ENCODE data around the gene RARB. TPM values are rescaled to one million over a fixed set of nuclear protein-coding genes. Genes with fewer than 3 reads are reported as not detected.

The RARB gene
- not detected for total RNA-seq

DNA sequence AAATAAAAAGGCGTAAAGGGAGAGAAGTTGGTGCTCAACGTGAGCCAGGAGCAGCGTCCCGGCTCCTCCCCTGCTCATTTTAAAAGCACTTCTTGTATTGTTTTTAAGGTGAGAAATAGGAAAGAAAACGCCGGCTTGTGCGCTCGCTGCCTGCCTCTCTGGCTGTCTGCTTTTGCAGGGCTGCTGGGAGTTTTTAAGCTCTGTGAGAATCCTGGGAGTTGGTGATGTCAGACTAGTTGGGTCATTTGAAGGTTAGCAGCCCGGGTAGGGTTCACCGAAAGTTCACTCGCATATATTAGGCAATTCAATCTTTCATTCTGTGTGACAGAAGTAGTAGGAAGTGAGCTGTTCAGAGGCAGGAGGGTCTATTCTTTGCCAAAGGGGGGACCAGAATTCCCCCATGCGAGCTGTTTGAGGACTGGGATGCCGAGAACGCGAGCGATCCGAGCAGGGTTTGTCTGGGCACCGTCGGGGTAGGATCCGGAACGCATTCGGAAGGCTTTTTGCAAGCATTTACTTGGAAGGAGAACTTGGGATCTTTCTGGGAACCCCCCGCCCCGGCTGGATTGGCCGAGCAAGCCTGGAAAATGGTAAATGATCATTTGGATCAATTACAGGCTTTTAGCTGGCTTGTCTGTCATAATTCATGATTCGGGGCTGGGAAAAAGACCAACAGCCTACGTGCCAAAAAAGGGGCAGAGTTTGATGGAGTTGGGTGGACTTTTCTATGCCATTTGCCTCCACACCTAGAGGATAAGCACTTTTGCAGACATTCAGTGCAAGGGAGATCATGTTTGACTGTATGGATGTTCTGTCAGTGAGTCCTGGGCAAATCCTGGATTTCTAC, at the start of gene RARB:
TSS of gene RARB (plus strand) at position 322 of the 847 bp plus-strand sequence. CDS start at position 791, 469 bp downstream.
- DNase-seq, result no peak

DNA sequence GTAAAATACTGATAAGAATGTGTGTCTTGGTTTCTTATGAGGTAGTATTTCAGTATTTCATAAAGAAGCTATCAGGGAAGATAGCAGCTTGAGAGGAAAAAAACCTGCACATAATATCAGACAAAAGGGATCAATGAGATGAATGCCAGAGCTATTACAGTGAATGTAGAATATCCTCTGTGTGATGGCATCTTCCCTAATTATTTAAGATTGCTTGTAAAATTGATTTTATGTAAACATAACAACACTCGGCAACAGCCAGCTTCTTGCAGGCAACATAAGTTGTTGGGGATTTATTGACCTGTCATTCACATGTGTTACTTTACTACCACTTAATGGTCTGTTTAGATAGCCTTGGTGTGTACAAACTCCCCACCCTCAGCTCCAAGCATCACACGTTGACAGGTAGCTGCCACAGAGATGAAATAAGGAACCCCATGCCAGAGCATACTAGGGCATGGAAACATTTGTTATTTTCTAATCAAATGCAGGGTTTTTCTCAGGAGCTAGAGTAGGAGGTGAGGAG, 49.2 kb upstream of the RARB start:
- no peaks in the 10 kb centered on the region for H3K27me3 Mint-ChIP-seq
- H3K9me3 Mint-ChIP-seq (ENCODE audit: low read depth), result no peaks in the 10 kb centered on the region
- CTCF ChIA-PET, result interaction anchor here (1.2 kb wide), 1 partner anchor 102 kb away, joined by 3 read pairs; no protein-coding TSS in a partner anchor
- ATAC-seq (no peak), DNase-seq (no peak)
- H3K27ac Mint-ChIP-seq, result no peak overlapping the region
- H3K4me1 Mint-ChIP-seq, result no peaks in the 10 kb centered on the region
- H3K4me3 Mint-ChIP-seq, result no peak overlapping the region
- H3K36me3 Mint-ChIP-seq, result no peaks in the 10 kb centered on the region

More for the DNA sequence above, at the start of gene RARB:
- no peak within 1 kb of the TSS for H3K4me3 Mint-ChIP-seq
- peaks cover 58% of the 10 kb centered on the region for H3K27me3 Mint-ChIP-seq
- CTCF ChIA-PET, result no interaction called here
- H3K27ac Mint-ChIP-seq, result no peak within 1 kb of the TSS
- no peaks in the 10 kb centered on the region for H3K36me3 Mint-ChIP-seq
- ATAC-seq, result no peak
- H3K4me1 Mint-ChIP-seq, result peaks cover 3% of the 10 kb centered on the region
- H3K9me3 Mint-ChIP-seq (ENCODE audit: low read depth), result no peaks in the 10 kb centered on the region

- Mint-ChIP-seq H3K27ac (no peak overlapping the region), H3K36me3 (no peaks in the 10 kb centered on the region), H3K4me1 (no peaks in the 10 kb centered on the region), H3K9me3 (ENCODE audit: low read depth) (no peaks in the 10 kb centered on the region), H3K4me3 (no peak overlapping the region), H3K27me3 (no peaks in the 10 kb centered on the region)
- no peak for DNase-seq
- CTCF ChIA-PET, result no interaction called here
- no peak for ATAC-seq
These were observed 47.8 kb upstream of the RARB start for GRCh38 chr3:25380222-25380739.

DNA sequence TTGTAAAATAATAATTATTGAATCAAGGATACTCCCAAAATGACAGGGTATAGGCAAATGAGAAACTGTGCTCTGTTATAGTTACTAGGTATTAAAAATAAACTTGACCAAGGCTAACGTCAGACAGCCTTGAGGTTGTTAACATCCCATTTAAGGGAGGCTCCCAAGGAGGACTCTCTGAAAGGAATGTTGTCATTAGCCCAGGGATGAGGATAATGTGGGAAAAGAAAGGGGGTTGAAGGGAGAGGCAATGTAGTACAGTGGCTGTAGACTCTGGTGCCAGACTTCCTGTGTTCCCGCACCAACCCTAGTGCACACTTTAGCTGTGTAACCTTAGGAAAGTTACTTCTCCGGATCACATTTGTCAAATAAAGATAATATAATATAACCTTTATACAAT, 47.0 kb upstream of the RARB start:
- Mint-ChIP-seq H3K27ac (no peak overlapping the region), H3K4me3 (no peak overlapping the region), H3K4me1 (no peaks in the 10 kb centered on the region), H3K9me3 (ENCODE audit: low read depth) (no peaks in the 10 kb centered on the region), H3K36me3 (no peaks in the 10 kb centered on the region), H3K27me3 (no peaks in the 10 kb centered on the region)
- DNase-seq (no peak), ATAC-seq (no peak)
- CTCF ChIA-PET, result no interaction called here

DNA sequence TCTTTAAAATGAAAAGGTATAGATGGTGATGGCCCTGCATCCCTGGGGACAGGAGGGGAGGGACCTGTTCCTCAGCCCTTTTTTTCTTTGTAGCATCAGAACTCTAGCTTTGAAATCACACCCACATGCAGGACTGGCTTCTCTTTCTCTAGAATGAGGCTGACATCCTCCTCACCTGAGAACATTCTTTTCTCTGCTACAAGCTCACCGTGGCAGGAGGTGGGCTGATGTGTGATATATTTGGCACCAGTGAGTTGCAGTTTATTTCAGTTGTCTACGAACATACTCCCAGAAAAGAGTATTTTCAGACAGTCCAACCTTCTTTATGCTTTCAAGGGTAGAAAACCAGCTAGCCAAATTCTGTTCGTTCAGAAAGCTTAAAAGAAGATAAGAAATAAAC, 43.6 kb upstream of the RARB start:
- no peak overlapping the region for H3K27ac Mint-ChIP-seq
- ATAC-seq, result no peak
- H3K4me1 Mint-ChIP-seq, result no peaks in the 10 kb centered on the region
- H3K4me3 Mint-ChIP-seq, result no peak overlapping the region
- no peaks in the 10 kb centered on the region for H3K9me3 Mint-ChIP-seq (ENCODE audit: low read depth)
- no peak for DNase-seq
- no peaks in the 10 kb centered on the region for H3K27me3 Mint-ChIP-seq
- CTCF ChIA-PET, result no interaction called here
- no peaks in the 10 kb centered on the region for H3K36me3 Mint-ChIP-seq

DNA sequence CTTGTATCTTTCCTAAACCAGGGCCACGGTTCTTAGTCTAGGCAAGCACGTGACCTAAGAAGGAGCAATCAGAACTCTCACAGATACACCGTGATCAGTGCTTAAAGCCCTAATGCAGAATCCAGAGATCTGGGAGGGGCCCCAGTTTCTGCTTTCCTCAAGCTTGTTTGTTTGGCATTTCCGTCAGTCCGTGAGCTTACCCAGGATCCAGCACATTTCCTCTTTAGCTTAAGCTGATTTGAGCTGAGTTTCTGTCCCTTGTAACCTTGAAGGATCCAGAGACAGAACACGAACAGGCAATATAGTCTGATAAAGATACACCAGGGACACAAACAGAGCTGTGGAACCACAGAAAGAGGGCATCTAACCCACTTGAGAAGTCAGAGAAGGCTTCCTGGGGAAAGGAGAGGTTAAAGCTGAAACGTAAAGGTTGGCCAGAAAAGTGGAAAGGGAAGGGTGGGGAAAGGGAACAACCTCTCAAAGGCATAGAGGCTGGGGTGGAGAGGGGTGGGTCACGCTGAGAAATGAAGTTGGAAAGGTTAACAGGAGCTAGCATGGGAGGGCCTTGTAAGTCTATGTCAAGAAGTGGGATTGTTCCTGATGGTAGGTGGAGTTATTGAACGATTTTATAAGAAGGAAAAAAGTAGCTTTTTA, 42.1 kb upstream of the RARB start:
- DNase-seq (no peak), ATAC-seq (no peak)
- CTCF ChIA-PET, result no interaction called here
- no peak overlapping the region for H3K4me3 Mint-ChIP-seq
- no peaks in the 10 kb centered on the region for H3K4me1 Mint-ChIP-seq
- no peaks in the 10 kb centered on the region for H3K27me3 Mint-ChIP-seq
- no peaks in the 10 kb centered on the region for H3K9me3 Mint-ChIP-seq (ENCODE audit: low read depth)
- no peaks in the 10 kb centered on the region for H3K36me3 Mint-ChIP-seq
- H3K27ac Mint-ChIP-seq, result no peak overlapping the region

DNA sequence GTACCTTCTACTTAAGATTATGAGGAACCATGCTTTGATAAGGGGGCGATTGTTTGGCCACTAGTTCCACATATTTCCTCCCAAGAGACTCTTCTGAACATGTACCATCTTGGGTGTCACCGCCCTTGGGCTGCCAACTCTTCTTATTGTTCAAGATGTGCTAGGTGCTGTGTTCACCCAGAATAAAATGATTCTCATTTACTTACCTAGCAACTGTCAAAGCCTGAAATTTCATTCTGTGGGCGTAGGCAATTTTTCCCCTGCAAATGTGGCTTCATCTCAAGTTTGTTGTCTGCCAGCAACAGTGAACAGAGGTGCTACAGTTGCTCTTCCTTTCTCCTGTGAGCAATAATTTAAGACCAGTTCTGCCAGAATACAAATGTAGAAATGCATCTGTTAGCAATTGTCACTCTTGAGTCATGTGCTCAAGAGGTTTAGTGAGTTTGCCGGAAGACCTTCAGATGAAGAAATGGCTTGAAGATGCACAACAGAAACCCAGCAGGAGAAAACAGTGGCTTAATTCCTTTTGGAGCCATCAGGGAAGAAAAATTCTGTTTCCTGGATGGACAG, 41.3 kb upstream of the RARB start:
- no peak overlapping the region for H3K4me3 Mint-ChIP-seq
- H3K4me1 Mint-ChIP-seq, result no peaks in the 10 kb centered on the region
- no peaks in the 10 kb centered on the region for H3K27me3 Mint-ChIP-seq
- H3K36me3 Mint-ChIP-seq, result no peaks in the 10 kb centered on the region
- DNase-seq (no peak), ATAC-seq (no peak)
- CTCF ChIA-PET, result no interaction called here
- no peak overlapping the region for H3K27ac Mint-ChIP-seq
- no peaks in the 10 kb centered on the region for H3K9me3 Mint-ChIP-seq (ENCODE audit: low read depth)

GRCh38 chr3:25390605-25391004, 37.5 kb upstream of the RARB start:
- H3K27me3 Mint-ChIP-seq, result no peaks in the 10 kb centered on the region
- DNase-seq (no peak), ATAC-seq (no peak)
- H3K4me1 Mint-ChIP-seq, result no peaks in the 10 kb centered on the region
- no peaks in the 10 kb centered on the region for H3K9me3 Mint-ChIP-seq (ENCODE audit: low read depth)
- H3K27ac Mint-ChIP-seq, result no peak overlapping the region
- H3K4me3 Mint-ChIP-seq, result no peak overlapping the region
- H3K36me3 Mint-ChIP-seq, result no peaks in the 10 kb centered on the region
- CTCF ChIA-PET, result no interaction called here

GRCh38 chr3:25396251-25396650, 31.8 kb upstream of the RARB start:
- no peak overlapping the region for H3K27ac Mint-ChIP-seq
- H3K27me3 Mint-ChIP-seq, result no peaks in the 10 kb centered on the region
- ATAC-seq, result no peak
- no peaks in the 10 kb centered on the region for H3K9me3 Mint-ChIP-seq (ENCODE audit: low read depth)
- CTCF ChIA-PET, result no interaction called here
- H3K4me1 Mint-ChIP-seq, result no peaks in the 10 kb centered on the region
- H3K4me3 Mint-ChIP-seq, result no peak overlapping the region
- H3K36me3 Mint-ChIP-seq, result no peaks in the 10 kb centered on the region
- no peak for DNase-seq

DNA sequence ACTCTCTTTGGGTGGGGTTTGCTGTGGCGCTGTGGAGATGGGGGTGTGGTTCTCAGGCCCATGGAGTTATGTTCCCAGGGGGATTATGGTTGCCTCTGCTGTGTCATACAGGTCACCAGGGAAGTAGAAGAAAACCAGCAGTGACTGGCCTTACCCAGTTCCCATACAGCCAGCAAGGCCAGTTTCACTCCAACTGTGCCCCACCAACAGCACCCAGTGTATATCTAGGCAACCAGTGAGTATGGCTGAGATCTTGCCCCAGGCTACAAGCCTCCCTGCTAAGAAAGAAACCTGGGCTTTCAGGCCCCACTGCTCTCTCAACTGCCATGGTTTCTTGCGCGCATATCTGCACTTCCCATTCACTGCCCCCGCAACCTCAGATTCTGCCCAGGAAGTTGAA, 31.4 kb upstream of the RARB start:
- CTCF ChIA-PET, result no interaction called here
- Mint-ChIP-seq H3K4me3 (no peak overlapping the region), H3K27me3 (no peaks in the 10 kb centered on the region), H3K36me3 (no peaks in the 10 kb centered on the region), H3K9me3 (ENCODE audit: low read depth) (peaks cover 2% of the 10 kb centered on the region), H3K4me1 (no peaks in the 10 kb centered on the region), H3K27ac (no peak overlapping the region)
- ATAC-seq, result no peak
- no peak for DNase-seq

GRCh38 chr3:25397150-25397549, 30.9 kb upstream of the RARB start:
- H3K27me3 Mint-ChIP-seq, result no peaks in the 10 kb centered on the region
- no peak overlapping the region for H3K27ac Mint-ChIP-seq
- peaks cover 2% of the 10 kb centered on the region for H3K9me3 Mint-ChIP-seq (ENCODE audit: low read depth)
- H3K4me3 Mint-ChIP-seq, result no peak overlapping the region
- no peak for DNase-seq
- CTCF ChIA-PET, result no interaction called here
- ATAC-seq, result no peak
- no peaks in the 10 kb centered on the region for H3K4me1 Mint-ChIP-seq
- no peaks in the 10 kb centered on the region for H3K36me3 Mint-ChIP-seq

DNA sequence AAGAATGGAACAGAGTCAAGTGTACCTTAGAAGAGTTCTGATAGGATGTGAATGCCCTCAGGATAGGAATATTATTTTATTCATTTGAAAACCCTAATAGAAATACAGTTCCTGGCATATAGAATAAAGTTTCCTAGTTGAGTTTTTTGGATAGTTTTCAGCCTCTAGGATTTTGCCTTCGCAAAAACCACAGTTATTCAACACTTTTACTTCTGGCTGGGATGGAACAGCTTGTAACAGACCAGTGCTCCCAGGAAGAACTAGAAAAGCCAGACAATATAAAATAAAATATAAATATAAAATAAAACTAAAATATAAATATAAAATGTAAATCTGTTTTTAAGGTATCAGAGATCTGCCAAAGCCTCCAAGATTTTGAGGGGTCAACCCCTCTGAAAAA, 27.5 kb upstream of the RARB start:
- Mint-ChIP-seq H3K4me1 (no peaks in the 10 kb centered on the region), H3K27me3 (no peaks in the 10 kb centered on the region), H3K36me3 (no peaks in the 10 kb centered on the region), H3K9me3 (ENCODE audit: low read depth) (peaks cover 2% of the 10 kb centered on the region), H3K27ac (no peak overlapping the region), H3K4me3 (no peak overlapping the region)
- CTCF ChIA-PET, result no interaction called here
- DNase-seq (no peak), ATAC-seq (no peak)

GRCh38 chr3:25403968-25404367, 24.1 kb upstream of the RARB start:
- no peak for DNase-seq
- no peaks in the 10 kb centered on the region for H3K36me3 Mint-ChIP-seq
- H3K27ac Mint-ChIP-seq, result no peak overlapping the region
- H3K27me3 Mint-ChIP-seq, result no peaks in the 10 kb centered on the region
- H3K4me1 Mint-ChIP-seq, result no peaks in the 10 kb centered on the region
- CTCF ChIA-PET, result no interaction called here
- peaks cover 2% of the 10 kb centered on the region for H3K9me3 Mint-ChIP-seq (ENCODE audit: low read depth)
- no peak overlapping the region for H3K4me3 Mint-ChIP-seq
- no peak for ATAC-seq

GRCh38 chr3:25404569-25404968, 23.5 kb upstream of the RARB start:
- Mint-ChIP-seq H3K36me3 (no peaks in the 10 kb centered on the region), H3K27me3 (no peaks in the 10 kb centered on the region), H3K27ac (no peak overlapping the region), H3K9me3 (ENCODE audit: low read depth) (peaks cover 2% of the 10 kb centered on the region), H3K4me3 (no peak overlapping the region), H3K4me1 (no peaks in the 10 kb centered on the region)
- ATAC-seq (no peak), DNase-seq (no peak)
- CTCF ChIA-PET, result no interaction called here
